Measurements from ENCODE around the gene RAET1E.
"Not testable (repeated sequence)": the region's sequence is repeated elsewhere in the genome, so short reads cannot be mapped to it uniquely, and the experiment has no call there.

The RAET1E gene

GRCh38 chr6:149860513-149860833, 37.4 kb downstream of the RAET1E start:
- no peak for DNase-seq

GRCh38 chr6:149859938-149860337, 38.0 kb downstream of the RAET1E start:
- no peak for DNase-seq

DNA sequence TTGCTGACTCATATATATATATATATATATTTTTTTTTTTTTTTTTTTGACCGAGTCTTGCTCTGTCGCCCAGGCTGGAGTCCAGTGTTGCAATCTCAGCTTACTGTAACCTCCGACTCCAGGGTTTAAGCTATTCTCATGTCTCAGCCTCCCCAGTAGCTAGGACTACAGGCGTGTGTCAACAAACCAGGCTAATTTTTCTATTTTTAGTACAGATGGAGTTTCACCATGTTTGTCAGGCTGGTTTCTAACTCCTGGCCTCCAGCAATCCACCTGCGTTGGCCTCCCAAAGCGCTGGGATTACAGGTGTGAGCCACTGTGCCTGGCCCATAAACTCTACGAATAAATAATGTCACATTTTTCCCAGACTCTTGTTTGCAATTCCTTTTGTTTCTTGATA, 38.5 kb downstream of the RAET1E start:
- DNase-seq = no peak

DNA sequence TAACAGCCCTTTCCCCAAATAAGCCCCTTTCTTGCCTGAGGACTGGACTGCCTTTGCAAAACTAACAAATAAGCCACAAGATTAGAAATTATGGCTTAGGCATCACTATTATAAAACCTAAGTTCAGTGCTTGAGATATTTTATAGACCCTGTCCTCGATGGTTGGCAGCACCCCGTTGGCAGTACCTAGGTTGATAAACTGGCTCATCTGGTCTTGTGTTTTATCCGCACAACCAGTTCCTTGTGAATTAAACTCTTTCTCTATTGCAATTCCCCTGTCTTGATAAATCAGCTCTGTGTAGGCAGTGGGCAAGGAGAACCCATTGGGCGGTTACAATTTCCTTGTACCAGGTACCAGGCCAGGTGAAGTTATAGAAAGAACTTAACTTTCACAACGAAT, 40.4 kb downstream of the RAET1E start:
- DNase-seq = no peak

DNA sequence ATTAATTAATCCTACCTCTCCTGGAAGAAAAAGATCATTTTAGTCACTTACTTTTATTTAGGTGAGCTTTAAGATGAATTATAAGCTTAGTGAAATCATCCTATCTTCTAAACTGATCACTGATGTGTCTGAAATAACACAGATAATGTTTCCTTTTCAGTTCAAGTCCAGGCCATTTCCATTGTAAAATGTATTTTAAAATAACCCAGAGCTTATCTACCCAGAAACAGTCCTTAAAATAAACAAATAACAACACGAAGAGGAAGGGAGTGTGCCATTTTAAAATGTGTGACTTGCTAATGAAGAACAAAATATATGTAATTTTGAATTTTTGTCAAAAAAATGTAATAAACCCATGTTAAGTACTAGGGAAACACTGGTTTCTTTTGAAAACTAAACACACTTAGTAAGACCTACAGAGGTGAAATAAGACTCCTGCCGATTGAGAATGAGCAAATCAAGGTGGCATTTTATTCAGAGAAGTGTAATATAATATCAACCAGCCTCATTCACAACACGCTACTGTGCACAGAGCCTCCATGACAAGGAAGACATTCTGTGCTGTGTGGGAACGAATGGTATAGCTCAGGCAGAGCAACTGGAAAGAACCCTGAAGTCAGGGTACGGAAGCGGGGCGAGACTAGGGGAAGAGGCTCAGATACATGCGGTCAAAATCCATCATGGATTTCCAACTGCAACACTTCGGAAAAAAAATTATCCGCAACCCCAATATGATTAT, 41.5 kb downstream of the RAET1E start:
- DNase-seq = no peak

GRCh38 chr6:149855741-149856140, 42.2 kb downstream of the RAET1E start:
- DNase-seq = no peak

DNA sequence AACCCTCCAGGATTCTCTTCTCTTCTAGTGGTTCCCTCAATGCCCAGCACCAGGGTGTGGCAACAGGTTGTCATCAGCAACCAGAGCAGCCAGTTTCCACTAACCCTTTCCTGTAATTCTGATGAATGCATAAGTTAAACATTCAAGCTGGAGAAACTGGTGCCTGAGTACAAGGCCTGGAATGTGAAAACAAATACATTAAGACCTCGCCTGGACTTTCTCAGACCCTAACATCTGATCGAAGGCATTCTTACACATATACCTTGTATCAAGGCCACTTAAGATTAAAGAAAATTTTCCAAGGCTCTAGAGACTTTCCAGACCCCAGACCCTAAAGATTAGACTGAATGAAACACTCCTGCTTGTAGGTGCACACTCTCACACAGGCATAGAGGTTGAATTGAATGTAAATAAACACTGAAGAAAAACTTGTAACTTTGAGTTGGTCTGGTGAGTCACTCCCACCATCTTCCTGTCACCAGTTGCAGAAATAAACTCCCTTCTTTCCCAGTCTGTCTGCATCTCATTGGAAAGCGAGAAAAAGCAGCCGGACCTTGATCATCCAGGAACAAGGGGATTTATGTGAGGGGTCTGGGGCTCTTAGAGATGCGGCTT, 42.8 kb downstream of the RAET1E start:
- no peak for DNase-seq

GRCh38 chr6:149854532-149854931, 43.4 kb downstream of the RAET1E start:
- DNase-seq = no peak

- DNase-seq = not testable (repeated sequence)
Measured at GRCh38 chr6:149854017-149854416, 43.9 kb downstream of the RAET1E start.

- DNase-seq = no peak
Measured at GRCh38 chr6:149852881-149853280, 45.0 kb downstream of the RAET1E start.

DNA sequence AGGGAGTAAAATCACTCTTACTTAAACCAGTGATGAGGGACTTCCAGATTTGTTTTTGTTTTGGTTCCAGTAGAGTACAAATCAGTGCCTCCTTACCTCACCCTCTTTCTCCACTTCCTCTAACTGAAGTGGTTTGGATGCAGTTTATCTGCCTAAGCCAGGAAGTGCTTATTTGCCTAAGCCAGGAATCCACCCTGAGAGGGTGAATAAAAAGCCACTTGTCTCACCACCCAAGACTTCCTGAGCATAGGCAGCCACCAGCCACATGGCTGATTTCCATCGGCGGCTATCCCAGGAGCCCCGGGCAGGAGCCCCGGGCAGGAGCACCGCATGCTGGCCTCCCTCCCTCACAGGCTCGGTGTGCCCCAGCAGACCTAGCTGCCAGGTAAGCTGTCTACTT, 45.7 kb downstream of the RAET1E start:
- DNase-seq = no peak

DNA sequence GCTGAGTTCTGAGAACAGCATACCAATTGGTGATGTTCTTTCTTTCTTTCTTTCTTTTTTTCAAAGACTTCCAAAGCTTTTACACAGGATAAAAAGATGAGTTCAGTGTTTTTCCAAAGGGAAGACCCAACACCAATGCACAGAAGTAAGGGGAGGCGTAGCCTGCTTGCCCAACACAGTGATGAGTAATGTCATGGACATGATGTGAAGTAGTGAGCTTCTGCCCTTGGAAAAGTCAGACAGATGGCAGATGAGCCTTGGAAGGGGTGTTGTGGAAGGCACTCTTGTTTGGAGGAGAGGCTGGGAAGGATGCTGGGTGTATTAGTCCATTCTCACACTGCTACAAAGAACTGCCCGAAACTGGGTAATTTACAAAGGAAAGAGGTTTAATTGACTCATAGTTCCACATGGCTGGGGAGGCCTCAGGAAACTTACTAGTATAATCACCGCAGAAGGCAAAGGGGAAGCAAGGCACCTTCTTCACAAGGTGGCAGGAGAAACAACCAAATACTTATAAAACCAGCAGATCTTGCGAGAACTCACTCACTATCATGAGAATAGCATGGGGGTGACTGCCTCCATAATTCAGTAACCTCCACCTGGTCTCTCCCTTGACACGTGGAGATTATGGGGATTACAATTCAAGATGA, 46.3 kb downstream of the RAET1E start:
- DNase-seq = no peak

GRCh38 chr6:149848343-149848742, 49.6 kb downstream of the RAET1E start:
- DNase-seq = not testable (repeated sequence)

Measured in stimulated activated CD4-positive, alpha-beta T cell treated with anti-CD3 and anti-CD28 coated beads, Interleukin-4, amount 100 ng/mL, for 1 hour (primary cell).